ENCODE results near the gene RGS16.

GRCh38 chr1:182580736-182581135 is 23.5 kb downstream of the RGS16 start:
- TF ChIP-seq CTCF (IDR thresholded peaks at IDR 0.05; ENCODE audit: extremely low read depth in 1 of 2, insufficient read depth in 1 of 2, low read depth in 1 of 2, low read length in 2 of 2) (no peak), POLR2A (IDR thresholded peaks at IDR 0.05; ENCODE audit: low read depth, low read length) (no peak), FOS (IDR thresholded peaks at IDR 0.05; ENCODE audit: borderline replicate concordance, insufficient read depth, low read length) (no peak), POLR2AphosphoS5 (IDR thresholded peaks at IDR 0.05; ENCODE audit: insufficient read depth, low read depth, low read length) (no peak)
